ENCODE measurements around the gene DDA1.

DDA1 gene

DNA sequence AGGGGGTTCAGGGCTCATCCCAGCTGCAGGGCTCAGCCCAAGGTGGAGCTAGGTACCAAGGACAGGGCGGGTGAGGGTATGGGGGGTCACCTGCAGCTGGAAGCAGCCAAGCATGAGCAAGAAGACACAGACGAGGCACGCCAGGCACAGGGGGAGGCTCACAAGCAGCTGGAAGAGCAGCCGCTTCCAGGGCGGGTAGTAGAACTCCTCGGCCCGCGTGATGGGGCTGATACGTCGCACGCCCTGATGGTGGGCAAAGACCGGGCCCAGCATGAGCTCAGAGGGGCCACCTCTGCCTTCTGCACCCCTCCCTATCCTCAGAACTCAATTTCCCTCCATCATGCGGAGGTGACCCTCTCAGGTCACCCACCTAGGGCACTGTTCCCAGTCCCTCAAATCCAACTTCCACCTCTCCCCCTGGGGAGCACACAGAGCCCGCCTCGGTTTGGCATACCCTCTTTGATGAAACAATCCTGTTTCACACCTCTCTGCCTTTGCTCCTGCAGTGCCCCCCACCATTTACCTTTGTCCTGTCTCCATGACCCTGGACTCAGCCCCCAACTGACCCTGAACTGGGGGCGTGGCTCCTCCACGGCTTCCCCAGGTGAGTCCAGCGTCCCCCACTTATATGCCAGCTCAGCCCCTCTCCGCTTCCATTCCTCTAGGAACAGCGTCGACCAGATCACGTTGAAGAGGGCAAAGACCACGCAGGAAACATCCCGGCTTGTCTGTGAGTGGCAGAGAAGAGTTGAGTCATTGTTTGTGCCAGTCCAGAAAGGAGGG lies 21.1 kb downstream of the DDA1 start:
- no peak for DNase-seq

DNA sequence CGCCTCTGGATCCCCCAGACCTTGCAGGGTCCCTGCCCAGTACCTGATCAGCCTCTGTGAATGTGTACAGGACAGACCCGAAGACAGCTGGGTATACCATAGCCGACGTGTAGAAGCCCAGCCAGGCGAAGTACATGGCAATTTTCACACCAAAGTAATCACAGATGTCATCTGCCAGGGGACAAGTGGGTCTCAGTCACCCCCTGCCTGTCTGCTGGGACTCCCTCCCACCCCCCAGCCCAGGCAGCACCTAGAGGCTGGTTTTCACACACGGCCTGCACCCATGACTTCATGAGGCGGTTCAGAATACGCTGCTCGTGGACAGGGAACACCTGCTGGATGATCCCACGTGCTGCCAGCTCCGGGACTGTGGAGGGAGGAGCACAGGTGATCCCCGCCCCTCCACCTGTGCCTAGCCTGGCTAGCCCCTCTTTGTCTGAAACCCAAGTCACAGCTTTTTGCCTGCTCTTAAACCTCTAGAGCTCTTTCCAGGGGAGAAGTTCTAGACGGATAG lies 21.7 kb downstream of the DDA1 start:
- peak; percentile 90 for DNase-seq

DNA sequence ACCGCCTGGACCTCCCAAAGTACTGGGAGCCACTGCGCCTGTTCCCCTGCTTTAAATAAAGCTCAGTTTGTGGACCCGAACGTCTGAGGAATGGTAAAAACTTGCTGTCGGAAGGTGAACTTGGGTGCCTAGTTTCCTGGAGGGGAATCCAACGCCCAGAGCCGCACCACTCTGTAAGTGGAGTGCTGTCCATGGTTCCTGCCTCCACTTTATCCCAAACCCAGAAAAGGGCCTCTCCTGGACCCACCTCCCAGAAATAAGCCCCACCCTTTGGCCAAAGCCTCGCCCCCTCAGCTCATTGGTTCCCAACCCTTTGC lies 23.0 kb downstream of the DDA1 start:
- DNase-seq = no peak

DNA sequence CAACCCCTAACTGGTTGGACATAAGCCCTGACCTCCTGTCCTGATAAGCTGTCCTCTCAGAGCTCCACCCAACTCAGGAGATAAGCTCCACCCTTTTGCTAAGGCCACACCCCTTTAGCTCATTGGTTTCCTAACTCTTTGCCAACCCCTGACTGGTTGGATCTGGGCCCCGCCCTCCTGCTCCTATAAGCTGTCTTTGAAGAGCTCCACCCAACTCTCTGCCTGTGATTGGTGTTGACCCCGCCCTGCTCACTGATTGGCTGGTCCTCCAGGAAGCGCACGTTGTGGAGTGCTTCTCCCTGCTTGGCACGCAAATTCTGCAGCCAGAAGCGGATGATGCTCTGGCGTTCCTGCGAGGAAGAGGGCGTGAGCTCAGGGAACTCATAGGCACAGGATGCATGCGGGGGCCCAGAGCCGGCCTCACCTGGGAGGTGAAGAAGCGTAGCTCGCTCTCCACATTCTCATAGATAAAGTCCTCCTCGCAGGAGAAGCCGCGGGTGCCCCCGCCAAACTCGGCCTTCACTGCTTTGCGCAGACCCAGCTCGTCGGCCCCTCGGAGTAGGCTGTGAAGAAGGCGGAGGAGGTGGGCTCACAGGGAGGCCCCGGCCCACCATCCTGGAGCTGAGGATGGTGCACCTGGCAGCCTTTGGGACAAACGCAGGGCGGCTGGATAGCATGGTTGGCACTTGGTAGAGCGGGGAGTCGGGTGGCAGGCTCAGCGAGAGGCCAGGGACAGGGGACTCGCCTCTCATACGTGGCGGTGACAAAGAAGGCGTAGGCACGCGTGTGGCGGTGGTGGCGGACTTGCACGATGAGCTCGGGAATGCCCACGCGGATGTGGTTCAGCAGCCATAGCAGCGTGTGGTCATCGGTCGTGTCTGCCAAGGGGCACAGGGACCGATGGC lies 23.6 kb downstream of the DDA1 start:
- DNase-seq = peak; percentile 6

DNA sequence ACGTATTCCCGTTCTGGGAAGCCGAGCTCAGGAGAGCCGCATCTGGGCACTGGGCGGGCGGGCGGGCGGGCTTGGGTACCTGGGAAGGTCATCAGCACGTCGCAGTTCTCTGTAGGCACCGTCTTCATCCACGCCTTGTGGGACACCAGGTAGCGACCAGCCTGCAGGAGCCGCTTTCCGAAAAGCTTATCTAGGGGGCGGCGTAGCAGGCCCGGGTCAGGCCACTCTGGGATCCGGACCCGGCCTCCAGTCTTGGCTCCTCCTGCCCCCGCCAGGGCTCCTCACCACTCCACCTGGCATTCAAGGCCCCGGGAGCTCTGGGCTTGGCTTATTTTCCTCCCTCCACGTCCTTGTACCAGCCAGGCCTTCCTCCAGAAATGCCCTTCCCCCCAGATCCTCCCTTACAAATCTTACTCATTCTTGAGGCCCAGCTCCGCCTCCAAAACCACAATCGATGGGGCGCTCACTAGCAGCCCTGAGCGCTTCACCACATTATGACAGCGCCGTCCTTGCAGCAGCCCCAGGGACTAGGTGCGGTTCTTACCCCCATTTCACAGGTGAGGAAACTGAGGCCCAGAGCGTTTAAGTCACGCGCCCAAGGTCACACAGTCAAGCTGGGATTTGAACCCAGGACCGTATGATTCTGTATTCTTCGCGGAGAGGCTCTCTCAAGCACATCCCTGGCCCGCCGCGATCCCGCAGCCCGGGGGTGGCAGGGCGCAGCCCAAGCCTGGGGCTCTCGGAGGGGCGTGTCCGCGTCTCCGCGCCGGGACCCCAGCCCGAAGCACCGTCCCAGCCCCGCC lies 24.4 kb downstream of the DDA1 start:
- DNase-seq = no peak

DNA sequence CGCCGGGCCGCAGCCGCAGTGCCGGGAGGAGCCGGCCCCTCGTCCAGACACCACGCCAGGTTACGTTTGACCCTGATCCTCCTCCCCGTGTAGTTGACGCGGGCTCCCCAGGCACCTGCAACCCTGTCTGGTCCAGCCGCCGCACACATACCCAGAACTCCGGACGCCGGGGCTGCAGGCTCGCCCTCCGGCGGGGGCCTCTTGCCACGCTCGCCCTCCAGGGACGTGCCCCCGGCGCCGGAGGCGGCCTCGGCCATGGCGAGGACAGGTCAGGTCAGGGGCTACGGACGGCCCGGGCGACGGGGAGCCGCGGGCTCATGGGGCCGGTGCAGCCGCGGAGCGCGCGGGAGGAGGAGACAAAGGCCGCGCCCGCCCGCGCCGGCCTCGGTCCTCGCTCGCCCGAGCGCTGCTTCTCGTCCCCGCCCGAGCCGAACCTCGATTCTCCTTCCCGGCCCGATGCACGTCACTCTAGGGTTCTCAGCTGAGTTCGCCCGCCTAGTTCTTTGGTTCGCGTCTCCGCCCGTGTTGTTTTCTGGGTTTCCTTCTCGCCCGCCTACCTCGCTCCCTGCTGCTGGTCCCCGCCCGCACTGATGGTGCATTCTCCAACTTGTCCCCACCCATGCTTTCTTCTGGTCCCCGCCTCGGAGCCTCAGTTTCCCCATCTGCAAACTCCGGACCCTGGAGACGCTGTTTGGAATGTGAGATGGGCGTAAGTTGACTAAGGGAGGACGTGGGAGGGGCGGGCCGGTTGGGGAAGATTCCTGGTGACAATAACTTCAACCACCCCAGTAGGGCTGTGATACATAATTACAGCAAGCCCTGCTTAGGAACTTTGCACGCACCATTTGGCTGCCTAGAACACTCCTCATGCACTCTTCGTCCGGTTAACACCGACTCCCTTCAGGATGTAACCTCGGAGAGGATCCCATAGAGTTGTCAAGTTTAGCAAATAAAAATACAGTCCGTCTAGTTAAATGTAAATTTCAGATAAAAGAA lies 25.3 kb downstream of the DDA1 start, which contains the start of gene ANO8:
Gene ANO8, minus strand, starts transcription at position 442 of the 996 bp plus-strand sequence. Its CDS starts 185 bp downstream, at position 257.
- peak; percentile 96 for DNase-seq

DNA sequence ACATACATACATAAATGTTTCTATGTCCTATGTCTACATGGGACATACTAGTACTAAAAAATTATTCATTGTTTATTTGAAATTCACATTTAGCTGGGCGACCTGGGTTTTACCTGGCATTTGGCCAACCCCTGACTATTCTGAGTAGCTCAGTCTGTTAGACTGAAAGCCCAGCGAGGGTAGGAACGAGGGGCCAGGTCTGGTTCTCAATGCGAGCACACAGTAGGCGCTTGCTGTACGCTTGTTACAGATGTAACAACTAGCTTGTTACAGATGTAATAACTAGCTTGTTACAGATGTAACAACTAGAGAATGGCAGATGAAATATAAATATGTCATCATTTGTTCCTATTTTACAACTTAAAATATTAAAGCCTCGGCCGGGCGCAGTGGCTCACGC lies 26.2 kb downstream of the DDA1 start:
- DNase-seq = no peak

DNA sequence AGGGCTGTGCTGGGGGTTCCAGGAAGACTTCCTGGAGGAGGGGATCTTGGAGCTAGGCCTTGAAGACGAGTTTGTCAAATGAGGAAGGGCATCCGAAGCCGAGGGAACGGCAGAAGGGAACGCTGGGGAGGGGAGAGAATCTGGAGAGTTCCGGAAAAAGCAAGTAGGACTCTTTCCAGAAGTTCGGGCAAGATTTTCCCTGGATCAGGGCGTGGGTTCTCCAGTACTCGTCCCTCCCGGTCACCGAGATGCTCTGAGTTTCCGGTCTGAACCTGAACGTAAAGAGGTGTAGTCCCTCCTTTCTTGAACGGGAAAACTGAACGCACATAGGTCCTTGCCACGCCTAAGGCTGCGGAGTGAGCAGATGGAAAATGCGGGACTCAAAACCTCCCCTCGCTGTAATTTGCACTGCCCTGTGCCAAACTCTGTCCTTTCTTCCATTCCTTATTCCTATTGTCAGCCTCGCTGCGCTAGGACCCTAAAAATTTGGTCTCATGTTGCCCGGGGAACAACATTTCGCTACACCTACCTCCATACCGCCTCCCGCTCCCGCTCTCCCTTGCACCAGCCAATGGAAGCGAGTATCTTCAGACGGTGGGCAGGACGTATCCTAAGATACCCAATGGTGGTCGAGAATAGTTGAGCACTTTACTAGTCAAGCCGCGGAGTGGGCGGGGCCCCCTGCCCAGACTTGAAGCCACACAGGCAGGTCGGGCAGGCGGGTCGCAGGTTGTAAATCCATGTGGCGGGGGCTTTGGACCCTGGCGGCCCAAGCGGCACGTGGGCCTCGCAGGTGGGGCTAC lies 27.7 kb downstream of the DDA1 start, which contains the start of gene GTPBP3:
Gene GTPBP3, plus strand, starts transcription at position 682 of the 803 bp plus-strand sequence. Its CDS starts 59 bp downstream, at position 741.
- peak; percentile 99 for DNase-seq

DNA sequence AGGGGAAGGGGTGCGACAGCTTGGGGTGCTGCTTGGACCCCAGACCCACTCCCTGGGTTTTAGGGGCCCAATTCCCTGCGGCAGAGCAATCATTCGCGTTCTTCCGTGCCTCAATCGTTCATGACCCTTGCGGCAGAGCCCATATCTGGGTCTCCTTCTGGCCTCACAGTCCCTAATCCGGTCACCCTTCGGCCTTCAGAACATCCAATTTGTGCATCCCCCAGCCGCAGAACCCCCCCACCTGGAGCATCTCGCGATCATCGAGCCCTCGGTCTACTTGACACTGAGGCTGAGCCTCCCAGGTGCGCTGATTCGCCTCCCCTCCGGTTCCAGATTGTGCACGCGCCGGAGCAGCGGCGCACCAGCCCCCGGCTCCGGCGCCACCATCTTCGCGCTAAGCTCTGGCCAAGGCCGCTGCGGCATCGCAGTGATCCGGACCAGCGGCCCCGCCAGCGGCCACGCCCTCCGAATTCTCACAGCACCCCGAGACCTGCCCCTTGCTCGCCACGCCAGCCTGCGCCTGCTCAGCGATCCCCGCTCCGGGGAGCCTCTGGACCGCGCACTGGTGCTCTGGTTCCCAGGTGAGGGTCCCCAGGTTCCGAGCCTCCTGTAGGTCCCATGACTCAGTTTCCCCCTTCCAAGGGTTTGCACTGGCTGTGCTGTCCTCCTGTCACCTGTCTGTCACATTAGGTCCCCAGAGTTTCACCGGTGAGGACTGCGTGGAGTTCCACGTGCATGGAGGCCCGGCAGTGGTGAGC lies 28.5 kb downstream of the DDA1 start:
- peak; percentile 57 for DNase-seq

DNA sequence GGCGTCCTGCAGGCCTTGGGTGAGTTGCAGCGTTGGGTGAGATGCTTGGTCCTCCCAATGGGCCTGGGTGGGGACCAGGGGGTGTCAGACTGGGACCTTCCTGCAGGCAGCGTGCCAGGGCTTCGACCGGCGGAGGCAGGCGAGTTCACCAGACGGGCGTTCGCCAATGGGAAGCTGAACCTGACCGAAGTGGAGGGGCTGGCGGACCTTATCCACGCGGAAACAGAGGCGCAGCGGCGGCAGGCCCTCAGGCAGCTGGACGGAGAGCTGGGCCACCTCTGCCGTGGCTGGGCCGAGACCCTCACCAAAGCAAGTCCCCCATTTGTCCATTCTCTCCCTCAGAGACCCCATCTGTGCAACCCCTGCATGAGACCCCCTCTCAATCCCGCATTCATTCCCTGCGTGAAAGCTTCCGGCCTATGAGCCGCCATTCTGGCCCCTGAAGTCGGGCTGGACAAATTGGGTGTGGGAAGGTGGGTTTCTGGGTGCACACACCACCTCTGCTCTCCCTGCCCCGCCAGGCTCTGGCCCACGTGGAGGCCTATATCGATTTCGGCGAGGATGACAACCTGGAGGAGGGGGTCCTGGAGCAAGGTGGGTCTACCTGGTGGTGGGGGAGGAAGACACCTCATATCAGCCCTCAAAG lies 29.2 kb downstream of the DDA1 start:
- DNase-seq = no peak

DNA sequence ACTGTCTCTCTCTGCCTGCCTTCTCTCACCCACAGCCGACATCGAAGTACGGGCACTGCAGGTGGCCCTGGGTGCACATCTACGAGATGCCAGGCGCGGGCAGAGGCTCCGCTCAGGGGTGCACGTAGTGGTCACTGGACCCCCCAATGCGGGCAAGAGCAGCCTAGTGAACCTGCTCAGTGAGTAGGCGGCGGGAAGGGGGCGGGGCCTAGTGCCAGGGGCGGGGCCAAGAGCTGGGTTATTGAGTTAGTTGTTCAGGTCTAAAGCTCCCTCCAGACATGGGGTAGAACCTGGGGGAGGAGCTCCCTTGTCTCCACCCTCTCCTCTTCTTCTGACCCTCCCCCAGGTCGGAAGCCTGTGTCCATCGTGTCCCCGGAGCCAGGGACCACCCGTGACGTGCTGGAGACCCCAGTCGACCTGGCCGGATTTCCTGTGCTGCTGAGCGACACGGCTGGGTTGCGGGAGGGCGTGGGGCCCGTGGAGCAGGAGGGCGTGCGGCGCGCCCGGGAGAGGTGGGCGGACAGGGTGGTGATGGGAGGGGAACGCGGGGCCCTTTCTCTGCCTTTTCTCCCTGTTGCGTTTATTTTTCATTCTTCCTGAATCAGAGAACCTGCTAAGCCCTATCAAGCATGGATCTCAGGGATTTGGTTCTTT lies 29.9 kb downstream of the DDA1 start:
- no peak for DNase-seq

DNA sequence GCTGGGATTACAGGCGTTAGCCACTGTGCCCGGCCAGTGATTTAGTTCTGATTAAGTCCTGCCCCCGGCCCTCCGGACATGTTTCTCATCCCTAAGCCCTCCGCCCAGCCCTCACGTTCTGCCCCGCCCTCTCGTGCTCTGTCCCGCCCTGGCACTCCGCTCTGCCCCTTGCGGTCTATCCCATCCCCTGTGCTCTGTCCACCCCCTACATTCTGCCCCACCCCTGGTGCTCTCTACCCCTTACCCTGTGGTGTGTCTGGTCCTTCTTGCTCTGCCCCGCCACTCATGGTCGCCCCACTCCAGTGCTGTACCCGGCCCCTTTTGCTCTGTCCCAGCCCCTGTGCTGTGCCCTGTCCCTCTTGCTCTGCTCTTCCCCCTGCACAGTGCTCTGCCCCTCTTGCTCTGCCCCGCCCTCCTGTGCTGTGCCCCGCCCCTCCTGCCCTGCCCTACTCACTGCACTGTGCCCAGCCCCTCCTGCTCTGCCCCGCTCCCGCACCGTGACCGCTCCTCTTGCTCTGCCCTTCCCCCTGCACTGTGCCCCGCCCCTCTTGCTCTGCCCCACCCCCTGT lies 31.0 kb downstream of the DDA1 start:
- DNase-seq = no peak

DNA sequence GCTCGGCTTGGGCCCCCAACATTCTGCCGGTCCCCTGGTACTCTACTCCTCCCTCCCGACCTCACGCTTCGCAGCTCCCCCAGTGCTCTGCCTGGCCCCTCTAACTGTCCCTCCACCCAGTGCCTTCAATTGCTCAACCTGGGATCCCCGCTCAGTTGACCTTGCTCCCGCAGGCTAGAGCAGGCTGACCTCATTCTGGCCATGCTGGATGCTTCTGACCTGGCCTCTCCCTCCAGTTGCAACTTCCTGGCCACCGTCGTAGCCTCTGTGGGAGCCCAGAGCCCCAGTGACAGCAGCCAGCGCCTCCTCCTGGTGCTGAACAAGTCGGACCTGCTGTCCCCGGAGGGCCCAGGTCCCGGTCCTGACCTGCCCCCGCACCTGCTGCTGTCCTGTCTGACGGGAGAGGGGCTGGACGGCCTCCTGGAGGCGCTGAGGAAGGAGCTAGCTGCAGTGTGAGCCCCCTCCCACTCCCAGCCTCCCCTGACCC lies 31.6 kb downstream of the DDA1 start:
- no peak for DNase-seq

DNA sequence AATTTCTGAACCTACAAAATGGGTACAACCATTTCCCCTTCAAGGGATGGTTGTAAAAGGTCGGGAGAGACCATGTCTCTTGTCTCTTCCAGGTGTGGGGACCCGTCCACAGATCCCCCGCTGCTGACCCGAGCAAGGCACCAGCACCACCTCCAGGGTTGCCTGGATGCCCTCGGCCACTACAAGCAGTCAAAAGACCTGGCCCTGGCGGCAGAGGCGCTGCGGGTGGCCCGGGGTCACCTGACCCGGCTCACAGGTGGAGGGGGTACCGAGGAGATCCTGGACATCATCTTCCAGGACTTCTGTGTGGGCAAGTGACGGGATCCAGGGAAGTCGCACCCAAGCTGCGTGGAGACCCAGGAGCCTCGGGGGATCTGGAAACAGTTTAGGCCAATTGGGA lies 32.0 kb downstream of the DDA1 start:
- DNase-seq = no peak

DNA sequence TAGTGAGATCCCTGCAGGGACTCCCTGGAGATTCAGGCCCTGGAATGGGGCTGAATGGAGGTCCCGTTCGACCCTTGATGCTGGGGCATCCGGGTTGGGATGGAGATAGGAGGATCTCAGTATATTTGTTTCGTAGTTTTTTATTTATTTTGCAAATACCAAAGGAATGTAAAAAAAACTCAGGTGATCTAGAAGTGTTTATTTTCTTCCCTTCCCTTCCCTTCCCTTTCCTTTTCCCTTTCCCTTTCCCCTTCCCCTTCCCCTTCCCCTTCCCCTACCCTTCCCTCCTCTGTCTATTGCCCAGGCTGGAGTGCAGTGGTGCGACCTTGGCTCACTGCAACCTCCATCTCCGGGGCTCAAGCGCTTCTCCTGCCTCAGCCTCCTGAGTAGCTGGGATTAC lies 32.5 kb downstream of the DDA1 start:
- DNase-seq = no peak

DNA sequence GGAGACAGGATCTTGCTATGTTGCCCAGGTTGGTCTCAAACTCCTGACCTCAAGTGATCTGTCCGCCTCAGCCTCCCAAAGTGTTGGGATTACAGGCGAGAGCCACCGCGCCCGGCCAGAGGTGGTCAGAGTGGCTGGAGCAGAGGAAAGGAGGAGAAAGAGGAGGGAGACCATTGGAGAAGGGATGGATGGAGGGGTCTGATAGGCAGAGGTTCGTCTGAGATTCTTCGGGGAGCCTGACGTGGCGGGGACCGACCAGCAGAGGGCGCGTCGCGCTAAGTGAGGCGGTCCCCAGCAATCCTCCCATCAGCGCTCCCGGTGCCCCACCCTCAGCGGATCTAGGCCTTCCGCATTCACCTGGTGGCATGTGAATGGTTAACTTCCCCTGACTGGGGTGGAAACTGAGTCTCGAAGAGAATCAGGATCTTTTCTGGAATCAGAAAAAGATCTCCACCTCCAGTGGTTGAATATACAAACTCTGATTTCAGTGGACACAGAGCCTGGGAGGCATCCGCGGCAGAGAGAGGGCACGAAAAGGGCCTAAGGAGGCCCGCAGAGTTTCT lies 36.8 kb downstream of the DDA1 start:
- peak; percentile 62 for DNase-seq

DNA sequence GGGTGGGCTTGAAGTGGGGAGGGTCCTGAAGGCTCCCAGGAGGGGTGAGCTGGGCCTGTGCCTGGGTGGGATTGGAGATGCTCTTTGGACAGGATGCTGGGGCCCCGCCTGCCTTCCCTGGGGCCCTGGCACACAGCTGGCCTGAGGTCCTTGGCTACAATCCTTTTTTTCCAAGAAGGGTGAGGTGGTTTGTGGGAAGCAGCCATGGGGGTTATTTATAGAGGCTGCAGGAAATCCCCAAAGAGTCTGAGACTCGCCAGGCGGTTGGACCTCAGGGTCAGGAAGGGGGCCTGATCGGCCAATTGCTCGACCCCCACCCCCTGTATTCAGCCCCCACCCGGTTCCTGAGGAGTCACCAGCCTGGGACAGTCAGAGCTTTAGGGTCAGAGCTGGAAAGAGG lies 38.0 kb downstream of the DDA1 start:
- no peak for DNase-seq

DNA sequence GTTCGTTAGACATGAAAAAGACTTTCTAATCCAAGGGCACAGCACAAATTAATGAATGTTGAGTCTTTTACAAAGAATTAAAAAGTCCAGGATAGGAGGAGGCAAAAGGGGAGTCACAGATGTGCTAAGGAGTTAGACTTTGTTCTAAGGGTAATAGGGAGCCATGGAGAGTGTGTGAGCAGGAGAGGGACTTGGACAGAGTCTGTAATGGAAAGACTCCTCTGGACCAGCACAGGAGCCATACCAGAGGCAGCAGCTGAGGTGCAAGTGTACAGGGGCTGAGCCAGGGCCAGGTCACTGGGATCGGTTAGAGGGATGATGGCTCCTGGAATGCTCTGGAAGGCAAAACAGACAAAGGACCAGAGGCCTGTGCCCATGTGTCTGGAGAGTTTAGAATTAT lies 38.5 kb downstream of the DDA1 start:
- no peak for DNase-seq

Data from NCI-H2171 treated with DMSO at 0.1 percent for 48 hours (cell line).